NOMO-1 treated with DMSO at 0.1 percent for 48 hours (cell line): ENCODE data around the gene TMEM198.

ENCODE experiments used
- DNase-seq: peaks from one replicate; lab custom pipeline; 2025; ENCODE audit not compliant: unreplicated experiment; lab: John Stamatoyannopoulos, UW

TMEM198 gene

DNA sequence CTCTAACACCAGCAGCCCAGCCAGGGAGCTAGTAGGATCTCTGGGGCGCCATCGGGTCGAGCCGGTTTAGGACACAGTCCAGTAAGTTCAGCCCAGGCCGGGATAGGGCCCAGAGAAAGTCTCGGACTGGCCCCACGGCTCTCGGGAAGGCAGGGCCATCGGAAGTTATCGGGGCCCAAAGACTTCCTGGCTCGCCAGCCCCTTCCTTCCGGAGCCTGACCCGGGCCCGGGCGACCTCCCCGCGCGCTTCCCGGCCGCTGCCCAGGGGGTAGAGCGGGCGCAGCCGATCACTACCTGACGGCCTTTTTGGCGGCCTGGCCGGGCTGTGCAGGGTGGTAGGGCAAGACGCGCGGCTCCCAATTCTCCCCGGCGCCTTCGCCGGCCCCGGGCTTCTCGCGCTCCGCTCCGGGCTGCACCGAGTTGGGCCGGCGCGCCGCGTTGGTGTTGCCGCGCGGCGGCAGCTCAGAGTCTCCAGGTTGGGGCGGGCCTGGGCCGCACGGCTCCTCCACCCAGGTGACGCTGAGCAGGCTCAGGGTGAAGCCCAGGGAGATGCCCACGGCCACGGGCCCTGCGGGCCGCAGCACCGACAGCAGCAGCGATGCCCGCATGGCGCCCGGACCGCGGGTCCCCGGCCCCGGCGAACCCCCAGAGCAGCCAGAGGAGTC lies 765 bp upstream of the TMEM198 start:
- DNase-seq, result no peak

DNA sequence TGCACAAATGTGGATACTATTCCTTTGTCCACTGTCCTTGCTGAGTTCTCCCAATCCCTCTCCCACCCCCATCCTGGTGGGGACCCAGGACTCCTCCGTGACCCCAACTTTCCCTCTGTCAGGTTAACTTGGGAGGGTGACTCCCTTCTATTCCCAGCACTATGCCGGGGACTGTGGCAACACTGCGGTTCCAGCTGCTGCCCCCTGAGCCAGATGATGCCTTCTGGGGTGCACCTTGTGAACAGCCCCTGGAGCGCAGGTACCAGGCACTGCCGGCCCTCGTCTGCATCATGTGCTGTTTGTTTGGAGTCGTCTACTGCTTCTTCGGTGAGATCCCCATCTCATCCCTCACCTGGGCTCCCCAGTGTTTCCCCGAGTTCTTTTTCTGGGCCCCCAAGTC lies 739 bp downstream of the TMEM198 start:
- DNase-seq, result no peak

DNA sequence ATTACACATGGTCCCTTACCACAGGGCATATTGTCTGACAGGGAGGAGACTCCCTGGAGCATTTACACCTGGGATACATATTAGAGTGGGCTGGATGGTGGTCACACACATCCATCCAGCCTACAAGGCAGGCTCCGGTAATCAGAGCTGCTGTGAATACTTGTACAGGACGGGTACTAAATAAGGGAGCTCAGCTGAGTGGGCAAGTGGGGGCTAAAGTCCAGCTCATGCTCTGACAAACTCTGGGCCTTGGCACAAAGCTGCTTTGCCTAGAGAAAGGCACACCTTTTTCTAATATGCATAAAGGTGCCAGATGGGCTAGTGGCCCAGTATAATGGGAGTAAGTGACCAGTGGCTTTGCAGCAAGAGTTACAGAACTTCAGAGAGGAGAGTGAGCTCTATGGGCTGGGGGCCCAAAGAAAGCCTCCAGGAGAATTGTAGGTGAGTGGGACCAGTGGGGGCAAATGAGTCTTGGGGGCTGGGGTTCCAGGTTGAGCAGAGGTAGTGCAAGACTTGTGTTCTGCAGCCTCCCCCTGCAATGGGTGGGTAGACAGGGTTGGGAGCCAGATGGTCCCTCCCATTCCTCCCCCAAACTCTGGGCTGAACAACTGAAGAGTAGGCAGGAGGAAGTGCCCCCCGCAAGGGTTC lies 1.6 kb downstream of the TMEM198 start:
- no peak for DNase-seq

DNA sequence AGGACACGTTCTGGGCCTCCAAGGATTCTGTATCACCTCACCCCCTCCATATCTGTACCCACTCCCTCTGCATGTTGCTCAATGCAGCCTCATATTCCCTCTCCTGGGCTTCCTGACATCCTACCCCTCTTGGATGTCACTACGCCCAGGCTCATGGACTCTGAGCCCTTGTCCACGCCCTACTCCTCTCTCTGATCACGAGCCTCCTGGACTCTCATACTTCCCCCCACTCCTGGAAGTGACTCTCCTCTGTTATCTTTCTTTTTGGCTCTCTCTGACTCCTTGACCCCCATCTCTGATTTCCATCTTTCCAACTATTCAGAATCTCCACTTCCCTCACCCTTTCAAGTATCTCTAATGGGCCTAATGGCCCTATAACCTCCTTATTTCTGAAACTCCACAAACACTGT lies 2.1 kb downstream of the TMEM198 start:
- no peak for DNase-seq

DNA sequence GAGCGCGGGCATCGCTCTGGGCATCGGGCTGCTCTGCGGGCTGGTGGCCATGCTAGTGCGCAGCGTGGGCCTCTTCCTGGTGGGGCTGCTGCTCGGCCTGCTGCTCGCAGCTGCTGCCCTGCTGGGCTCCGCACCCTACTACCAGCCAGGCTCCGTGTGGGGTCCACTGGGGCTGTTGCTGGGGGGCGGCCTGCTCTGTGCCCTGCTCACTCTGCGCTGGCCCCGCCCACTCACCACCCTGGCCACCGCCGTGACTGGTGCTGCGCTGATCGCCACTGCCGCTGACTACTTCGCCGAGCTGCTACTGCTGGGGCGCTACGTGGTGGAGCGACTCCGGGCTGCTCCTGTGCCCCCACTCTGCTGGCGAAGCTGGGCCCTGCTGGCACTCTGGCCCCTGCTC lies 3.8 kb downstream of the TMEM198 start:
- DNase-seq, result no peak

DNA sequence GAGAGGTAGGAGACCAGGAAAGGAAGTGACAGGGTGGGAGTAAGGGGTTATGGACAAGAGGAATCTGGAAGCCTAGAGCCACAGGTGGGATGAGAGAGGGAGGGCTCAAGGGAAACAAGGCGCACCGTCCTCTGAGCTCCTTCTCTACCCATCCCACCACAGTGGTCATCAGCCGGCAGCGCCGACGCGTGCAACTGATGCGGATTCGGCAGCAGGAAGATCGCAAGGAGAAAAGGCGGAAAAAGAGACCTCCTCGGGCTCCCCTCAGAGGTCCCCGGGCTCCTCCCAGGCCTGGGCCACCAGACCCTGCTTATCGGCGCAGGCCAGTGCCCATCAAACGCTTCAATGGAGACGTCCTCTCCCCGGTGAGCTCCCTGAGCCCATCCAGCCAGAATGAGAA lies 5.2 kb downstream of the TMEM198 start:
- DNase-seq, result no peak

DNA sequence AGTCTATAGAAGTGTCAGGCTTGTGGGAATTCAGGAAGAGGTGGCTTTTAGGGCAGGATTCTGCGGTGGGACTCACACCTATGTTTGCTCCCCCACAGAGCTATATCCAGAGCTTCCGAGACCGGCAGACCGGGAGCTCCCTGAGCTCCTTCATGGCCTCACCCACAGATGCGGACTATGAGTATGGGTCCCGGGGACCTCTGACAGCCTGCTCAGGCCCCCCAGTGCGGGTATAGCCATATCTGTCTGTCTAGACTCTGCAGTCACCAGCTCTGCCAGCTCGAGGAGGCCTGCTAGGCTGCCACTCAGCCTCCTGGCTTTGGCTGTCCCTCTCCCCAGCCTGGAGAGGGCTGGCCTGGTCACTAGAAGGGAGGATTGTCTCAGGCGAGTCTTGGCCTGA lies 5.8 kb downstream of the TMEM198 start:
- DNase-seq, result no peak

DNA sequence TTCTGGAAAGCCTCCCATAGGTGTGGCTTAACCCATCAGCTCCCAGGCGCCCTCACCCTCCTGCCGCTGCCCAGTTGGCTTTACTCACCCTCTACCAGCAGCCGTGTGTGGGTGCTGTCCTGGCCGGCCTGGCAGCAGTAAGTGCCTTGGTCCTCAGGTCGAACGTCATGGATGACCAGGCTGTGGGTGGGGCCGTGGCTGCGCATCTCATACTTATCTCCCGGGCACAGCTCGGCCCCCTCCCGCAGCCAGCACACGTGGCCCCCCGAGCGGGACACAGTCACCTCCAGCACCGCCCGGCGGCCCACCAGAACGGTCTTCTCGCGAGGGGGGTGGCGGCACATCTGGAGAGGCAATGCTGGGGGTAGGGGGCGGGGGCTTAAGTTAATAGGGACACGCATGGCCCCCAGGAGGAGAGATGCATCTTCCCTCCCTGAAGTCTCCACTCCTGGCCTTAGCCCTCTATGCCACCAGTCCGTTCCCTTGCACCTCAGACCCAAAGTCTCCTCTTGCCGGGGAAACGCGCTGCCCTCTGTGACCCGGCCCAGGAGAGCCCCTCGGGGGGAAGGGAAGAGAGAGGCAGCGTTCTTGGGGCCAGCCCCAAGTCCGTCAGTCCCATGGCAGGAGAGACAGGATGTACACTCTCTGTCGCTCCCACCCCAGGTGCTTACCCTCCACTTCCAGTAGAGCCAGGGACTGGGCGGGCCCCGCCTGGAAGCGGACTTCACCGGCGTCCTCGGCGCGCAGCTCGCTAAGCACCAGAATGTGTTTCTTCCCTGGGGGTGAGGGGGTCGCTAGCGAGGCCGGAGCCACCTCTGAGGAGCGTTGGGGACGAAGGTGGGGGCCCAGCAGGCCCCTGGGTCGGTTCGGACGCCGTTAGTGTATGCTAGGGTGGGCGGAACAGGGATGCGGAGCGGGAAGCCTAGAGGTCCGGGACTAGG lies 7.9 kb downstream of the TMEM198 start:
- DNase-seq, result no peak

DNA sequence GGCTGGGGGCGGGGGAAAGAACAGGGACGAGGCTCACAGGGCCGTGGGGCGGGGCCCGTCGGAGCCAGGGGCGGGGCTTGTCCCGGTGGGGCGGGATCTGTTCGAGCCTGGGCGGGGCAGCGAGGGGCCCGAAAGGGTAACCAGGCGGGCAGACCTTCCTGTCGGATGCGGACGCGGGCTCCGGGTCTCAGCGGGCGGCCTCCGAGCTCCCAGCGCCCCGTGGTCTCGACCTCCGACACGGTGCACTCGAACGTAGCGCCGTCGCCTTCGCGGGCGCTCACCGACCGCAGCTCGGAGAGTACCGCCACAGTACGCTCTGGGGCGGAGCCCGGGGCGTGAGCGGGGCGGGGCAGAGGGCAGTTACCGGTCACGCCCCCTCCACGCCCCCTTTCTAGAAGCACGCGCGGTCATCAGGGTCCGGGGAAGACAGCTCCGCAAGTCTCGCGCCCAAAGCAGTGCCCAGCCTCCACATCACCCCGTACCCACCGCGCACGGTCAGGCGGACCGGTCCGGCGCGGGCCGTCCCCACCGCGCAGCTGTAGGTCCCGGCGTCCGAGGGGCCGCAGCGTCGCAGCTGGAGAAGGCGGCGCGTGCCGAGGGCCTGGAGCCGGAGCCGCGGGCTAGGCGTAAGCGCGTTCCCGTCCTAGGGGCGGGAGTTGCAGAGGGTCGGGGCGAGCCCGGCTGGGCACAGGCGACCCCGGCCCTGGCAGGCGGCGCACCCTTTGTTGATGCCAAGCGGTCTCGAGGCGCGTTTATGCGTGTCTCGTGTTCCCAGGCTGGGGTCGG lies 8.7 kb downstream of the TMEM198 start:
- DNase-seq, result peak; percentile 63

DNA sequence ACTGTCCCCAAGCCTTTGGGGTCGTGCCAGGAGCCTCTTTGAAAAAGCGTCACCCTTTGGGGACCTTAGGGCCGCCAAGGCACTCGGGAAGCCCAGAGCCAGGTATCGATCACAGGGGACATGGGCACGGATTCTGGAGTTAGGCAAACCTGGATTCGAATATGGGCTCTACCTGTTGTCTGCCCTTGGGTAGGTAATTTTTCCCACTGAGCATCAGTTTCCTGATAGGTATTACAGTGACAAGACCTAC lies 9.3 kb downstream of the TMEM198 start:
- DNase-seq, result no peak

DNA sequence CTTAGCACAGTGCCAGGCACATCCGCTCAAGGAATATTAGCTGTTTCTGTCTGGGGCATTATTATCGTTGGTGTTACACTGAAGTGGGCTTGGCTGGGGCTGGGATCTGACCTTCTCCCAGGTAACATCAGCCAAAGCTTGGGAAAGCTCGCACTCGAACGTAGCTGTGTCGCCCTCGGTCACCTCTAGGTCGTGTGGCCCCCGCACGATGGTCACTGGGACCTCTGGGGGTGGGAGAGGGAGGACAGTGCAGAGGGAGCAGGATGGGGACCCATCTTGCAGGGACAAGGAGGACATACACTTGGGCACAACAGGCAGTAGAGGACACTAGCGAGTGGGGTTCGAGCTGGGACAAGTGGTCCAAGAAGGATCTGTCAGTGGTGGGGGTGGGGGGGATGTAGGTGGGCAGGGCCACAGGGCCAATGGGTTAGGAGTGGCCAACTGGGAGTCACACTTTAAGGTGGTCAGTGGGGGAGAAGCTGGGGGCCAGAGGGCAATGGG lies 9.7 kb downstream of the TMEM198 start:
- no peak for DNase-seq

DNA sequence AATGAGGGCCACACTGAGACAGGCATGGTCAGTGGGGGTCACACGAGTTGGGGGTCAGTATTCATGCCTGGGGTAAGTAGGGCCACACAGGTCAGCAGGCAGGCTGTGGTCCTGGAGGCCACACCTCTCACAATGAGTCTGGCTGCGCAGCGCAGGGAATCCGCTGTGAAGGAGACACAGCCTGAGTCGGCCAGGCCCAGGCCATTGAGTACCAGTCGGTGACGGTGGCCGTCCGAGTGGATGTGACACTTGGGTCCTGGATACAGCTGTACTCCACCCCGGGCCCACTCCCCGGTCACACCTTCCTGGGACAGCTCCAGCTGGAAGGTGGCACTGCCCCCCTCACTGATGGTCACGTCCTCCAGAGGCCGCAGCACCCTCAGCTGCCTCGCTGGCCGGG lies 10.5 kb downstream of the TMEM198 start:
- DNase-seq, result no peak

DNA sequence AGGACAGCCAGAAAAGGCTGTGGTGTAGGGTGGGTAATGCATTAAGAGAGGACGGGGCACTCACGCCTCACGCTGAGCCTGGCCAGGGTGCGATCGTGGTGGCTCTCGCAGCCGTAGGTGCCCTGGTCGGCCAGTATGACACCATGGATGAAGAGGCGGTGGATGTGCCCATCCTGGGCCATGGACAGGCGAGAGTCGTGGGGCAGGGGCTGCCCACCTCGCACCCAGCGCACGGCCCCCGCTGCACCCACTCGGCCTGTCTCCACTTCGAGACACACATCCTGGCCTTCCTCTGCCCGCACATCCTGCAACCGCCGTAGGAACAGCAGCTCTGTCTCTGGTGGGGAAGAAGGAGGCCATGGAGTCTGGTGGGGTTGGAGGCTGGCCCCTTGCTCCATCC lies 12.1 kb downstream of the TMEM198 start:
- DNase-seq, result no peak

DNA sequence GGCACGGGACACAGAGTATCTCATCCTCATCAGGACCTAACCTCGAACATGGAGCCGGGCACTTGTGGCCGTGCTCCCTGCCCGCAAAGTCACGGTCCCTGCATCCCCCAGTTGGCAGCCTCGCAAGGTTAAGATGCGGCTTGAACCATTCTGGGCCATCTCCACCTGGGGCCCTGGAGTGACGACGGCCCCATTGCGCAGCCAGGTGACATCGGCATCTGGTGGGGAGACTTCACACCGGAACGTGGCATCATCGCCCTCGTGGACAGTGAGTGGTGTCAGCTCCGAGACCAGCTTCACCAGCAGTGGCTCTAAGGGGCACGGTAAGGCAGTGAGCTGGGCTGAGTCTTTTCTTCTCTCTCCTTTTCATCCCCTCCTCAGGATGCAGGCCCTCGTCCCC lies 12.6 kb downstream of the TMEM198 start:
- no peak for DNase-seq

DNA sequence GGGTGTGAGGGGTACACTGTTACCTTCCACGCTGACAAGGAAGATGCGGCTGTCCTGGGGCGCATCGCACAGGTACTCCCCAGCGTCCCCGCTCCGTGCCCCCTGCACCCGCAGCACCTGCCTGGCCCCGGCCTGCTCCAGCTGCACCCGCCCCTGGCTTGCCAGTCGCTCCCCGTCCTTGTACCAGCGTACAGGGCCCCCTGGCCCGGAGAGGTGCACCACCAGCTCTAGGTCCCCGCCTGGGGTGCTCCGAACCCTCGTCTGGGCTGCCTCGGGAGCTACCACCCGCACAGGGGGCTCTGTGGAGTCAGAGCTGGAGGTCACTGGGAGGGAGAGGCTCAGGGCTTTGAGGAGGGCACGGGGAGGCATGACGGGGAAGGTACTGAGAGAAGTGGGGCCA lies 13.5 kb downstream of the TMEM198 start:
- no peak for DNase-seq

DNA sequence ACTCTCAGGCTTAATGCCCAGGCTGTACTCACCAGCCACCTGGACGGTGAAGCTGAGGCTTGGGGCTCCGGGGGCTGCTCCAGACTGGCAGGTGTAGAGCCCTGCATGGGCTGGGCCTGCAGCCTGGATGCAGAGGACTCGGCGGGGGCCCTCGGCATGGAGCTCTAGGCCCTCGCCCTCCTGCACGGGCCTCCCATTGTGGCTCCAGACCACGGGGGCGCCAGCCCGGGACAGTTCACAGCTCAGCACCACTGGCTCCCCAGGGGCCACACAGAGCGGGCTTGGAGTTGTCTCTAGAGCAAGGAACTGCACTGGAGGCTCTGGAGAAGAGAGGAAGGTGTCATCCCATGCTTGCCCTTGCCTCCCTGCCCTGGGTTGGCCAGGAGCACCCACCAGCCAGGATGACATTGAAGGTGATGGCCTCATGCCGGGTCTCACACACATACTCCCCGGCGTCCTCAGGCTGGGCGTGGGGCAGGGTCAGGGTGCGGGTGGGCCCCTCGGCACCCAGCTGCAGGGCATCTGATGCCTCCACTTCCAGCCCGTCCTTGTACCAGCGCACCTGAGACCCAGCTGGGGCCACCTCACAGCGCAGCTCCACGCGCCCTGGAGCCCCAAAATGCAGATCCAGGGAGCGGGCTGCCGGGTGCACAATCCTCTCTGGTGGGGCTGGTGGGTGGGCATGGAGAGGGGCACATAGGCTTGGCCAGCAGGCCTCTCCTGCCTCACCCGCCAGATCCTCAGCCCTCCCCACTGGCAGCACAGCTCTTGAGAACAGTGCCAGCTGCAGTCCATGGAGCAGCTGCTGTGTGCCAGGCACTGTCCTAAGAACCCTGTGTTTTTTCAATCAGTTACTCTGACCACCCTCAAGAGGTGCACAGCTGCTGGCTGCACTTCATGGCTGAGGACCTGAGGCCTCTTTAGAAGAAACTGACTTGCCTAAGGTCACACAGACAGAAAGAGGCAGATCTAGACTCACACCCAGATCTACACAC lies 14.3 kb downstream of the TMEM198 start:
- no peak for DNase-seq

DNA sequence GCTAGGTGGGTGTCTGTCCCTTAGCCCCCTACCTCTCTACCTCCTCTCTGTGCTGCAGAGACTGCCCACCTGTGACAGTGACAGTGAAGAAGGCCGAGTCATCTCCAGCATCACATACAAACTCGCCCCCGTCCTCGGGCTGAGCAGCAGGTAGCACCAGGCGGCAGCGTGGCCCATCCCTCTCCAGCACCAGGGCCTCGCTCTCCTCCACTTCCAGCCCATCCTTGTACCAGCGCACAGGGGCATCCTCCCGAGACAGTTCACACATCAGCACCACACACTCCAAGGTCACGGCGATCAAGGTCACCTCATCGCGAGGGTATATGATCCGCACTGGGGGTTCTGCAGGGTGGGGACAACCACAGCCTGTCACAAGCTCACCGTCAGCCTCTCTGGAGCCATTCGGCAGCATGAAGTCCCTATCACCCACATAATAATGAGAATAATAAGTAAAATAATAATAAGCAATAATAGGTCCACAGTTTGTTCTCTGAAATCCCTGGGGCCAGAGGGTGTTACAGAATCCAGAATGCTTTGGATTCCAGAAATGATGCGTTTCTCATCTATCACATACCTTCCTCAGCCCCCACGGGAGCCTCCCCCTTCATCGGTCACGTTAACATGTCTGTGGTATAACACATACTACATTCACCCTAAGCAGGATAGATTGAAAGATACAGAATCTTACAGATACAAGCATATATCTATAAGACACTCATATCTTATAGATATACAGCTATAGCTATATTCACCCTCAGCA lies 15.5 kb downstream of the TMEM198 start:
- DNase-seq, result no peak

DNA sequence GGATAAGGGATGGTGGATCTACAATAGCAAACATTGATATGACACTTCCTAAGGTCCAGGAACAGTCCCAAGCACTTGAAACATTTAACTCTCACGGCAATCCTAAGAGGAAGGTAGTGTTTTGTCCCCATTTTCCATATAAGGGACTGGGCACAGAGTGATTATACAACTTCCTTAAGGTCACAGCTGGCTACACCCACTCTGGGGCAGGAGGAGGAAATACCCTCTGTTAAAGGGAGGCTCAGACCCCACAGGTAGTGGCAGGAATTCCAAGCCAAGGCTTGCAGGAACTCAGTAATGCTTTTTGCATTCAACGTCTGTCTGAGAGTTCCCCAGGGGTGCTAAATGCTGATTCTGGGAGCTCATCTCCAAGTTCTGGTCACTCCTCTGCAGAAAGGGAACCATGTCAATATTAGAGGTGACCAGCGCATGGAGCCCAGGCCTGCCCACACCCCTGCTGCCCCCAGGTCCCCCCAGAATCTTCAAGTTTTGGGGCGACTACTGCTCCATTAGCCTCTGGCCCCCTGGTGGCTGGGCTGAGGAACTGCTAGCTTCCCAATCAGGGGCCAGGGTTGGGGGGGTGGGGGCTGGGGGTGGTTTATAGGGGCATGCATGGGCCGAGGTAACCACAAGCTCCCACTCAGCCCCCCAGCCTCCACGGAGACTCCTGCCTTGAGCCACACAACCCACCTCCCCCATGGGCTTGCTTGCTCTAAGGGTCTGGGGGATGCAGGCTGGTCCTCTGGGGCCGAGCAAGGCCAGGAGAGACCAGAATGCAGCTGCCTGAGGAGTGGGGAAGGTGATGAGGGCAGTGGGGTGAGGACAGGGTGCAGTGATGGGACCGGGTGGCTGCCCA lies 16.4 kb downstream of the TMEM198 start:
- DNase-seq, result no peak

DNA sequence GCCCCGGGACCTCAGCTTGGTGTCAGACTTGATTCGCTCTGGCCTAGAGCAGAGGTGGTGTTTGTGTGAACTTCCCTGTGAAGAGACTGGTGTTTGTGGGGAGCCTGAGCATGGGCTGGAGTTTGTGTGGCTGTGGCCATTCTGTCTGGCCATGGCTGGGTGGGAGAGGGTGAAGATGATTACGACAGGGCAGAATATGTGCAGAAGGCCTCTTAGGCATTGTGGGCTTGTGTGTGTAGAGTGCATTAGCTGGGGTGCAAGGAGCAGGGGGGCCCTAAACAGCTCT lies 17.0 kb downstream of the TMEM198 start:
- DNase-seq, result no peak
